GM19395 (cell line): Measurements from ENCODE around the gene HSPB8.

Source experiments
- ATAC-seq: cut with Tn5 transposase; IDR thresholded peaks from one replicate; pipeline ENCODE4 v1.9.1; 2021; ENCODE audit warnings: mild to moderate bottlenecking, moderate library complexity; ENCODE audit not compliant: unreplicated experiment

HSPB8 gene, protein sequence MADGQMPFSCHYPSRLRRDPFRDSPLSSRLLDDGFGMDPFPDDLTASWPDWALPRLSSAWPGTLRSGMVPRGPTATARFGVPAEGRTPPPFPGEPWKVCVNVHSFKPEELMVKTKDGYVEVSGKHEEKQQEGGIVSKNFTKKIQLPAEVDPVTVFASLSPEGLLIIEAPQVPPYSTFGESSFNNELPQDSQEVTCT

GRCh38 chr12:119178544-119179334, at the start of gene HSPB8:
Gene HSPB8 (plus strand): TSS chr12:119178931. CDS start chr12:119179313, 382 bp downstream.
- no peak for ATAC-seq

GRCh38 chr12:119129827-119130434, 48.8 kb upstream of the HSPB8 start:
- no peak for ATAC-seq

DNA sequence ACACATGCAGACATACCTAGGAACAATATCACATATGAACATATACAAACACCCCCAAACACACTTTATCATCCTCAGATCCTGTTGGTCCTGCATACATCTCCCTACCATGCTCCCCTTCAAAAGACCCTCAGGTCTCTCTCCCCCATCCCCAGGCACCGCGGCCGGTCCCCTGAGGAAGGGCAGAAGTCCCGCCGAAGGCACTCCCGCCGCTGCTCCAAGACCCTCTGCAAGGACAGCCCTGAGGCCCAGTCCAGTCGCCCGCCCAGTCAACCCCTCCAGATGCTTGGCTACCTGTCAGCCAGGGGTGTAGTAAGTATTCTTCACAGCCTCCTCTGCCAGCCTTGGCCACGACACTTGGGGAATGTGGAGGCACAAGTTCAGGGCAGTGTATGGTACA, 48.2 kb upstream of the HSPB8 start:
- ATAC-seq = no peak

- ATAC-seq = no peak
These were observed 44.3 kb upstream of the HSPB8 start for GRCh38 chr12:119134284-119135072.

DNA sequence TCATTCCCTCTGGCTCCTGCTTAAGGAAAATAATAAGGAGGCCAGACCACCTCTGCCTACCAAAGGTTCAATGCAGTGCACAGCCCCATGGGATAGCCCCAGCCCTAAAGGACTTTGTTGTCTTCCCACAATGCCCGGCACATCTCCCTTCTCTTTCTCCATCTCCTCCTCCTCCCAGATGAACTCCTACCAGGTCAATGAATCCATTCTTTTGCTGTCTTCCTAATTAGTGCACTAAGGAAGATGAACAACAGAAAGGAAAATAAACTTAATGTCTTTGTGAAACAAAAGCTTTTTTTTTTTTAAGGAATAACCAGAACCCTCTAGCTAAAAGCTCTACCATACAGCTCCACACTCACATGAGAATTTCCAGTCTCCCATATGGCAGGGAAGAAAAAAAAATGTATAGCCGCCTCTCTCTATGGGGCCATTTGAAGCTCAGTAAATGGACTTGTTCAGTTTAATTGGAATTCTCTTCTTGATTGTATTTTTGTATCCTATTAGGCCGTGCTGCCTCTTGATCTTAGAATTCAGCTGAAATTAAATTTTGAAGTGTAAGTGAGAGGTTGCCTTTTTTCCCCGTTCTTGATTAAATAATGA, 41.8 kb upstream of the HSPB8 start:
- no peak for ATAC-seq

GRCh38 chr12:119139448-119139847, 39.3 kb upstream of the HSPB8 start:
- ATAC-seq = no peak

- no peak for ATAC-seq
These were observed 33.4 kb upstream of the HSPB8 start for GRCh38 chr12:119145367-119145766.

DNA sequence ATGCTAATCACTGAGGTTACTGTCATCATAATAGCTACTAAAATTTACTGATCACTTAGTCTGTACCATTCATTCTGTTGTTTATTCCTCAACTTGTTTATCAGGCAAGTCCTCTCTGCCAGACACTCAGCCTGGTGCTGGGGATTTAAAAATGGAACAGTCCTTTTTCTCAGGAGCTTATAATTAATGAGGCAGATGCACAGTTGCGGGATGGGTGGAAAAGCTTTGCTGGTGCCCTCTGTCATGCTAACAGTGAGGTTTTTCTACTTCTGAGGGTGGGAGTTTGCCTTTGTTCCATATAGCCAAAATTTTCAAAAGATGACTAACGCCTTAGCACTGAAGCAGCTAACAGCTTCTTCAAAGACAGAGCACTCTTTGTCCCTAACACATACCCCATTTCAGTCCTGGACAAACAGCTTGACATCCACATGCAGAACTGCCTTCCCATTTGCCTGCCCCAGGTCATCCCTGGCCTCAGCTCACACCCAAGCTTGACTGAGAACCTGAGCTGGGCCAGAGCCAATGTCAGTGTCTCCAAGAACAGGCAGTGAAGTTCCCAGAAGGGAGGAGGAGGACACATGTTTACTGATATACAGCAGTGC, 30.8 kb upstream of the HSPB8 start:
- no peak for ATAC-seq

DNA sequence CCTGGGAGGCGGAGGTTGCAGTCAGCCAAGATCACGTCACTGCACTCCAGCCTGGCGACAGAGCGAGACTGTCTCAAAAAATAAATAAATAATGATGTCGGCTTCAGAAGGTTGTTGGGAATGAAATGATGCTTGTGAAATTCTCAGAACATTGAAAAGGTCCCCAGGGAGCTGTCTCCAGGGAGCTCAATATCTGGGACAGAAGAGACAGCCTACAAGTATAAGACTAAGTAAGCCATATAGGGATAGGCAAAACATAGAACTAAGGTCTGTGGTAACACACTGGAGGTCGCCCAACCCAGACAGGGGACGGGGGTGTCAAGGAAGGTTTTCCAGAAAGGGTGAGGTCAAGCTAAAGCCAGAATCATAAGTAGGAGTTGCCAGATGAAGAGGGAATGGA, 29.5 kb upstream of the HSPB8 start:
- no peak for ATAC-seq

GRCh38 chr12:119151445-119152026, 27.2 kb upstream of the HSPB8 start:
- ATAC-seq = no peak

DNA sequence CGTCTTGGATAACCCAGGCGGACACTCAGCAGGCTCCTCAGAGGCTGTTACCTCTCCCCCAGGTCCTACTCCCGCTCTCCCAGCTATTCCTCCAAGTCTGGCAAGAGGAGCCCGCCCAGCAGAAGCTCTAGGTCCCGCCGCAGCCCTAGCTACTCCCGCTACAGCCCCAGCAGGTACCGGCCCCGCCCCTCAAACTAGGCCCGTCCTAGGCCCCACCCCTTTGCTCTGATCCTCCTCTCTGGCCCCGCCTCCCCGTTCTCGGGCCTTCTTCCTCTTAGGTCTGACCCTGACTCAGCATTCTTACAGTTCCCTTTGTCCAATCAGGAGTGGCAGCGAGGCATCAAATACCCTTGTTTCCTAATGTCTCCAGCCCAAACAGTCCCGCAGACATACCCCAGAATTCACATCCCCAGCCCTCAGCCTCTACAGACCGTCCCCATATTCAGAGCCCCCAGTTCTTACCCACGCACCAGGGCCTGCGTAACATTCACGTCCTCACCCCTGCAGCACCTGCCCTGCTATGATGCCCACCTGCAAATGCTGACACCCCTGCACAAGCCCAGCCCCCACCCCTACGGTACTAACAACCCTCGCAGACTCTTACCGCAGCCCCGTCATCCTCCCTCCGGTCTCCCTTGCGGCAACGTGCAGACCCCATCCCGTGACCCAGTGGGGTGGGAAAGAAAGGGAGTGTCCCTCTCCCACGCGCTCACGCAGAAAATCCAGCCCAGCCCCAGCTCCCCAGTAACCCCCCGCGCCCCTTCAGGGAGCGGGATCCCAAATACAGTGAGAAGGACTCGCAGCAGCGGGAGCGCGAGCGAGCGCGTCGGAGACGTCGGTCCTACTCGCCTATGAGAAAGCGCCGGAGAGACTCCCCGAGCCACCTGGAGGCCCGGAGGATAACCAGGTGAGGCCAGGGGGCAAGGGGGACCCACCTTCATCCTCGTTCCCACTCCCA, 25.0 kb upstream of the HSPB8 start:
- no peak for ATAC-seq

DNA sequence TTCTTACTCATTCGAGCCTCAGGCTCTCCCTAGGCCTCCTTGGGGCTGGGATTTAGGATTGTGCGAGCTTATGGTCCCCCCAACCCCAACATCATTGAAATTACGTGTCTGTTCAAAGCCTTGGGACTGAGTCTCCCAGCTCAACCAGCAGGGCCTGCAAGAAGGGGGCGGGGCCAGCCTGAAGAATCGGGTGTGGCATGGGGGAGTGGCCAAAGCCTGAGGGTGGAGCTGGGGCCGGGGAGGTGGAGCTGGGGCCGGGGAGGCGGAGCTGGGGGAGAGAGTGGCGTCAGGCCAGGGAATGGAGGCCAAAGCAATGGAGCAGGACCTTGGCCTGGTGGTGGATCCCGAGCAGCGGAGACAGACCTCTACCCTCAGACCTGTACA, 24.3 kb upstream of the HSPB8 start:
- no peak for ATAC-seq

DNA sequence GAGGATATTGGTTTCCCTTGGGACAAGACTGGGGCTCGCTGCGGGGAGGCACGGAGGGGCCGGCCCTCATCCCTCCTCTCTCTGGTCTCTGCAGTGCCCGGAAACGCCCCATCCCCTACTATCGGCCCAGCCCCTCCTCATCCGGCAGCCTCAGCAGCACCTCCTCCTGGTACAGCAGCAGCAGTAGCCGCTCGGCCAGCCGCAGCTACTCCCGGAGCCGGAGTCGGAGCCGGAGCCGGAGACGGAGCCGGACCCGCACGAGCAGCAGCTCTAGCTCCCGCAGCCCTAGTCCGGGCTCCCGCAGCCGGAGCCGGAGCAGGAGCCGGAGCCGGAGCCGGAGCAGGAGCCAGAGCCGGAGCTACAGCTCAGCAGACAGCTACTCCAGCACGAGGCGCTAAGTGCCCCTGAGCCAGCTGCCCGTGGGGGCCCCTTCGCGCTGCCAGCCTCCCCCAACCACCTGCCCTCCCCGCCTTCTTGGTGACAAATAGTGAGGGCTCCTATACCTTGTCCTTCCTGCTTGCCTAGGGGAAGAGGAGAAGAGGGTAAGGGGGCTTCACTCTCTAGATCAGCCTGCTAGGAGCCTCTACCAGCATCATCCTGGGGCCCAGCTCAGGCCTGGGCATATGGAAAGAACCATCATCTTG, 22.2 kb upstream of the HSPB8 start:
- no peak for ATAC-seq

- no peak for ATAC-seq
These were observed 21.2 kb upstream of the HSPB8 start for GRCh38 chr12:119157528-119157927.

DNA sequence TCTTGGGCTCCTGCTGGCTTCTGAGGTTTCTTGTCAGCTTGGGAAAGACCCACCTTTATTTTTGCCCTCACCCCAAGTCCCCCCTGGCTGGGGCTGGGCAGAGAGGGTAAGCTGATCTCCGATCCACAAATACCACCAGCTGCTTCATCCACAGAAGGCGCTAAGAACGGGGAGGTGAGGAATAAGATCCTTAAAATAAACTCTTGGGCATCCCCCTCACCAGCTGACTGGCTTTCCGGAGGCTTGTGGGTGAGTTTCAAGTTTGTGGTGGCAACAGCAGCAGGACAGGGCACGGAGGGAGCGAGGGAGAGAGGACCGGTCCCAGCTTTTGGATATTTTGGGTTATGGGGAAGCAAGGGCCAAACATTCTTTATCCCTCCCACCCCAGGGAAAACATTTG, 20.8 kb upstream of the HSPB8 start:
- no peak for ATAC-seq

DNA sequence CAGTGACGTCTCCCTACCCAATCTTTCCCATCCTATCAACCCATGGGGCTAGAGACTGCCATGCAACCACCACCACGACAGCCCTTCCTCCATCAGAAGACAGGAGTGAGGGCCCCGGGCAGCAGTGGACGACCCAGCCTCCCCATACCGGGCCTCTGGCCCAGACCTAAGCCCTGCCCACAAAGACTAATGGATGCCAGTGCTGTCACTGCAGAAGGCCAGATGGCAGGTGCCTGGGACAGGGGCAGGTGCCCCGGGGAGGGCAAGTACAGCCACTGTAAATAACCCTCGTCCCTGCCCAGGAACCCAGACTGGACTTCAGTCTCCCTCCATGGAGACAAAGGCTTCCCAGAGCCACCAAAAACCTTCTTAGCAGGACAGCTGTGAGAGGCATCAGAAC, 20.3 kb upstream of the HSPB8 start:
- ATAC-seq = no peak

- no peak for ATAC-seq
These were observed 18.9 kb upstream of the HSPB8 start for GRCh38 chr12:119159844-119160243.

DNA sequence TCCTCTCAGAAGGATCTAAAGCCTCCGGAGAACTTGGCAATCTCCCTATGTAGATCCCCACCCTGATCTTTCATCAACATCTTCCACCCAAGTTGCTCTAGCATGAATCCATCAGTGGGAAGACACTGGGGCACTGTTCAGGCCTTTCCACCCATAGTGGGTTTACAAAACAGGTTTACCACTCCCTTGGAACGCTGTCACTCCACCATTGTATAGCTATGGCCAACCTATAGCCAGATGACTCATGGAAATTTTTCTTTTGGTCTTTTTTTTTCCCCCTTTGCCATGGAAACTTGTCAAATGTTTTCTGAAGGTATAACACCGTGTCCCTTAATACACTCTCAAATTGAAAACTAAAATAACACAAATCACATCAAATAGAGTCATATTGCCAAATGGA, 10.8 kb upstream of the HSPB8 start:
- no peak for ATAC-seq

DNA sequence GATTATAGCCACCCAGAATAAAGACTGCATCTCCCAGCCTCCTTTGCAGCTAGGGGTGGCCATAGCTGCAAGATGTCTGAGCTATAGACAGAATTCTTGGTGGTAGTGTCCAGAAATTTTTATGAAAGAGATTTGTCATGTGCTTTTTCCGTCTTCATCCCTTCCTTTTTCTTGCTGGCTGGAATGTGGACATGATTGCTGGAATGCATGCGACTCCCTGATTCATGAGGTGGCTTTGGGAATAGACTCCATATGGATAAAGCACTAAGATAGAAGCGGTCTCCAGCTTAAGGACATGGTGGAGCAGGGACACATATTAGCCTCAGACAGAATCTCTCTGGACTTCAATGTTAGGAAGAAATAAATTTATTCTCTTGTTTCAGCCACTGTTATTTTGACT, 10.0 kb upstream of the HSPB8 start:
- ATAC-seq = no peak
